Hepatocyte (in vitro differentiated cells): ENCODE data around the gene FBXL7. TPM values are rescaled to one million over a fixed set of nuclear protein-coding genes. Genes with fewer than 3 reads are reported as not detected.

Source experiments
- DNase-seq: peaks from one replicate; pipeline ENCODE4 v3.0.0-alpha.2; 2016; ENCODE audit warnings: low spot score
- H2AFZ ChIP-seq: fragments of 200-600 bp; sonication (generic); 2 replicates; pipeline ENCODE4 v1.6.0; 2016; ENCODE audit warnings: antibody characterized with exemption, mild to moderate bottlenecking
- H3K27ac ChIP-seq: fragments of 200-600 bp; sonication (generic); 2 replicates; pipeline ENCODE4 v1.5.1; 2016; ENCODE audit warnings: mild to moderate bottlenecking
- H3K27me3 ChIP-seq: fragments of 200-600 bp; sonication (generic); 2 replicates; pipeline ENCODE4 v1.6.1; 2016
- H3K36me3 ChIP-seq: fragments of 200-600 bp; sonication (generic); replicated peaks from 2 replicates; pipeline ENCODE4 v1.5.1; 2016; ENCODE audit warnings: low read depth; ENCODE audit not compliant: insufficient read depth
- H3K4me1 ChIP-seq: fragments of 200-600 bp; sonication (generic); 2 replicates; pipeline ENCODE4 v1.5.1; 2016; ENCODE audit warnings: mild to moderate bottlenecking, moderate library complexity; ENCODE audit not compliant: insufficient read depth
- H3K4me2 ChIP-seq: fragments of 200-600 bp; sonication (generic); 2 replicates; pipeline ENCODE4 v1.6.0; 2016
- H3K4me3 ChIP-seq: fragments of 200-600 bp; sonication (generic); 2 replicates; pipeline ENCODE4 v1.5.1; 2016; ENCODE audit warnings: mild to moderate bottlenecking
- H3K79me2 ChIP-seq: fragments of 200-600 bp; sonication (generic); 2 replicates; pipeline ENCODE4 v1.6.0; 2017; ENCODE audit warnings: mild to moderate bottlenecking
- H3K9me2 ChIP-seq: fragments of 200-600 bp; sonication (generic); replicated peaks from 2 replicates; pipeline ENCODE4 v1.6.0; 2017; ENCODE audit warnings: mild to moderate bottlenecking; ENCODE audit not compliant: insufficient read depth
- H3K9me3 ChIP-seq: fragments of 200-600 bp; sonication (generic); 2 replicates; pipeline ENCODE4 v1.5.1; 2016; ENCODE audit warnings: low read depth, mild to moderate bottlenecking
- H4K20me1 ChIP-seq: fragments of 200-600 bp; sonication (generic); 2 replicates; pipeline ENCODE4 v1.6.0; 2016; ENCODE audit warnings: mild to moderate bottlenecking; ENCODE audit not compliant: insufficient read depth, poor library complexity, severe bottlenecking
- EZH2 ChIP-seq: fragments of 200-600 bp; sonication (generic); IDR thresholded peaks from 2 replicates; pipeline ENCODE4 v1.6.1; 2016; ENCODE audit warnings: antibody characterized with exemption, mild to moderate bottlenecking, borderline replicate concordance
- EZH2phosphoT487 ChIP-seq: fragments of 200-600 bp; sonication (generic); IDR thresholded peaks from one replicate; pipeline ENCODE4 v1.6.1; 2018; ENCODE audit warnings: antibody characterized with exemption, mild to moderate bottlenecking, low read depth, moderate library complexity; ENCODE audit not compliant: unreplicated experiment, severe bottlenecking
- WGBS: methylation state at CpG from one replicate; pipeline ENCODE4 v1.1.6; 2016; ENCODE audit warnings: low lambda C conversion rate; ENCODE audit errors: missing lambda C conversion rate; 5-methylcytosine and 5-hydroxymethylcytosine counted together
- polyA plus RNA-seq: library from polyadenylated mRNA; unstranded; fragments of >200 nt; fragmentation: Nextera tagmentation; extraction: Ambion mirVana; gene quantifications from 2 replicates; pipeline ENCODE4 v1.2.1, GENCODE V29; 2016
- total RNA-seq: library from RNA; depleted of rRNA; stranded (reverse); fragments of >200 nt; gene quantifications from 2 replicates; pipeline ENCODE4 v1.2.3, GENCODE V29; 2014
- TF ChIP-seq, protein P1 (sequence below): fragments of 200-600 bp; sonication (generic); IDR thresholded peaks from 2 replicates; pipeline ENCODE4 v1.5.1; 2016; ENCODE audit warnings: antibody characterized with exemption, mild to moderate bottlenecking; ENCODE audit not compliant: poor library complexity

FBXL7 gene
- total and polyA plus RNA-seq, 2 experiments from 2014 or later: 8.4 to 10.3 TPM

- Histone ChIP-seq H4K20me1 (no peaks in the 10 kb centered on the region), H2AFZ (no peak overlapping the region), H3K36me3 (no peaks in the 10 kb centered on the region), H3K27me3 (no peaks in the 10 kb centered on the region), H3K79me2 (peaks cover 16% of the 10 kb centered on the region), H3K4me3 (no peak overlapping the region), H3K4me1 (no peaks in the 10 kb centered on the region), H3K9me3 (no peaks in the 10 kb centered on the region), H3K27ac (no peak overlapping the region), H3K4me2 (no peak overlapping the region), H3K9me2 (no peaks in the 10 kb centered on the region)
- TF ChIP-seq, protein P1, sequence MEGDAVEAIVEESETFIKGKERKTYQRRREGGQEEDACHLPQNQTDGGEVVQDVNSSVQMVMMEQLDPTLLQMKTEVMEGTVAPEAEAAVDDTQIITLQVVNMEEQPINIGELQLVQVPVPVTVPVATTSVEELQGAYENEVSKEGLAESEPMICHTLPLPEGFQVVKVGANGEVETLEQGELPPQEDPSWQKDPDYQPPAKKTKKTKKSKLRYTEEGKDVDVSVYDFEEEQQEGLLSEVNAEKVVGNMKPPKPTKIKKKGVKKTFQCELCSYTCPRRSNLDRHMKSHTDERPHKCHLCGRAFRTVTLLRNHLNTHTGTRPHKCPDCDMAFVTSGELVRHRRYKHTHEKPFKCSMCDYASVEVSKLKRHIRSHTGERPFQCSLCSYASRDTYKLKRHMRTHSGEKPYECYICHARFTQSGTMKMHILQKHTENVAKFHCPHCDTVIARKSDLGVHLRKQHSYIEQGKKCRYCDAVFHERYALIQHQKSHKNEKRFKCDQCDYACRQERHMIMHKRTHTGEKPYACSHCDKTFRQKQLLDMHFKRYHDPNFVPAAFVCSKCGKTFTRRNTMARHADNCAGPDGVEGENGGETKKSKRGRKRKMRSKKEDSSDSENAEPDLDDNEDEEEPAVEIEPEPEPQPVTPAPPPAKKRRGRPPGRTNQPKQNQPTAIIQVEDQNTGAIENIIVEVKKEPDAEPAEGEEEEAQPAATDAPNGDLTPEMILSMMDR: no peak
- TF ChIP-seq EZH2: no peak
- no peak for TF ChIP-seq EZH2phosphoT487
- DNase-seq: peak; percentile 15
- WGBS: 84% methylated on average over 7 of the region's 9 CpGs
These were observed 202.1 kb downstream of the FBXL7 start for GRCh38 chr5:15702102-15702501.

- WGBS: 75% methylated on average over 3 of the region's 3 CpGs
- Histone ChIP-seq H3K79me2 (peaks cover 10% of the 10 kb centered on the region), H2AFZ (no peak overlapping the region), H3K27me3 (no peaks in the 10 kb centered on the region), H3K27ac (no peak overlapping the region), H3K9me3 (no peaks in the 10 kb centered on the region), H3K4me3 (no peak overlapping the region), H3K4me1 (no peaks in the 10 kb centered on the region), H3K36me3 (no peaks in the 10 kb centered on the region), H4K20me1 (no peaks in the 10 kb centered on the region), H3K4me2 (no peak overlapping the region), H3K9me2 (no peaks in the 10 kb centered on the region)
- no peak for DNase-seq
- TF ChIP-seq, protein P1: no peak
- no peak for TF ChIP-seq EZH2
- TF ChIP-seq EZH2phosphoT487: no peak
These were observed 203.9 kb downstream of the FBXL7 start for GRCh38 chr5:15703901-15704300.

- H2AFZ ChIP-seq: no peak overlapping the region
- no peak for DNase-seq
- no peak for TF ChIP-seq EZH2
- TF ChIP-seq, protein P1: no peak
- TF ChIP-seq EZH2phosphoT487: no peak
- no peak overlapping the region for H3K4me2 ChIP-seq
- no peaks in the 10 kb centered on the region for H3K9me2 ChIP-seq
- H3K4me1 ChIP-seq: no peaks in the 10 kb centered on the region
- H3K9me3 ChIP-seq: no peaks in the 10 kb centered on the region
- H3K4me3 ChIP-seq: no peak overlapping the region
- H3K27me3 ChIP-seq: no peaks in the 10 kb centered on the region
- H4K20me1 ChIP-seq: no peaks in the 10 kb centered on the region
- peaks cover 10% of the 10 kb centered on the region for H3K79me2 ChIP-seq
- H3K27ac ChIP-seq: peak overlapping the region; percentile 2
- H3K36me3 ChIP-seq: no peaks in the 10 kb centered on the region
These were observed 204.5 kb downstream of the FBXL7 start for GRCh38 chr5:15704397-15704947.

- Histone ChIP-seq H3K9me2 (no peaks in the 10 kb centered on the region), H3K27ac (no peak overlapping the region), H3K4me1 (no peaks in the 10 kb centered on the region), H3K79me2 (peaks cover 7% of the 10 kb centered on the region), H3K27me3 (no peaks in the 10 kb centered on the region), H4K20me1 (no peaks in the 10 kb centered on the region), H3K4me2 (no peak overlapping the region), H2AFZ (no peak overlapping the region), H3K9me3 (no peaks in the 10 kb centered on the region), H3K36me3 (no peaks in the 10 kb centered on the region), H3K4me3 (no peak overlapping the region)
- 82% methylated on average over 2 of the region's 2 CpGs for WGBS
- TF ChIP-seq EZH2: no peak
- TF ChIP-seq, protein P1: no peak
- no peak for TF ChIP-seq EZH2phosphoT487
- no peak for DNase-seq
These were observed 207.7 kb downstream of the FBXL7 start for GRCh38 chr5:15707631-15708030.
